Small intestine (tissue), 7 donors: ENCODE measurements around the gene INTS2. TPM values are rescaled to one million over a fixed set of nuclear protein-coding genes. Genes with fewer than 3 reads are reported as not detected.

Experiments used
- DNase-seq, 2 donors: peaks; one replicate each; pipeline versions ENCODE4 v3.0.0 to v3.0.0-alpha.2; 2013
- FAIRE-seq: peaks from 2 replicates; lab custom pipeline; 2012; peaks lifted over from hg19 to GRCh38; lab: Jason Lieb, UNC
- H3K27ac ChIP-seq, 3 donors: one replicate each; pipeline ENCODE4 v1.5.1; 2013; ENCODE audit warnings: low read length in 2 of 3, mild to moderate bottlenecking in 2 of 3, control low read depth in 1 of 3, inconsistent platforms in 1 of 3, low read depth in 1 of 3, moderate library complexity in 1 of 3
- H3K27me3 ChIP-seq, 3 donors: one replicate each; pipeline ENCODE4 v1.6.1; 2013; ENCODE audit warnings: low read length in 3 of 3, inconsistent platforms in 1 of 3; ENCODE audit not compliant: control insufficient read depth in 3 of 3, insufficient read depth in 3 of 3
- H3K36me3 ChIP-seq, 3 donors: one replicate each; pipeline ENCODE4 v1.6.1; 2013; ENCODE audit warnings: low read length in 3 of 3, inconsistent platforms in 1 of 3, low read depth in 1 of 3, mild to moderate bottlenecking in 1 of 3, moderate library complexity in 1 of 3; ENCODE audit not compliant: control insufficient read depth in 3 of 3, insufficient read depth in 2 of 3
- H3K4me1 ChIP-seq, 3 donors: one replicate each; pipeline ENCODE4 v1.6.1; 2013; ENCODE audit warnings: low read length in 2 of 3, inconsistent platforms in 1 of 3, low read depth in 1 of 3, mild to moderate bottlenecking in 1 of 3, moderate library complexity in 1 of 3; ENCODE audit not compliant: control insufficient read depth in 3 of 3, insufficient read depth in 2 of 3
- H3K4me3 ChIP-seq, 3 donors: one replicate each; pipeline ENCODE4 v1.5.1; 2013; ENCODE audit warnings: low read length in 3 of 3, control low read depth in 1 of 3, inconsistent platforms in 1 of 3, low read depth in 1 of 3, mild to moderate bottlenecking in 1 of 3, moderate library complexity in 1 of 3
- H3K9me3 ChIP-seq, 2 donors: one replicate each; pipeline ENCODE4 v1.6.1; 2013; ENCODE audit warnings: low read depth in 1 of 2, low read length in 1 of 2; ENCODE audit not compliant: control insufficient read depth in 2 of 2, insufficient read depth in 1 of 2
- WGBS, 3 donors: extraction: QIAGEN DNeasy Blood & Tissue Kit; methylation state at CpG; one replicate each; pipeline ENCODE4 v1.1.7; 2013; 5-methylcytosine and 5-hydroxymethylcytosine counted together
- polyA plus RNA-seq, 4 donors: library from polyadenylated mRNA; stranded (reverse) in 3 of 4; unstranded in 1 of 4; fragments of 200-250 nt in 3 of 4; fragments of 120-200 nt in 1 of 4; gene quantifications; one replicate each; pipeline versions ENCODE4 v1.2.1 to v1.2.3, GENCODE V29; 2013
- donor health status: healthy with polysubstance abuse.
- donor health status: control.
- donor health status: control.
- donor health status: Bipolar disorder and iron deficiency.
- donor health status: healthy.

INTS2 gene
- polyA plus RNA-seq, 4 donors = 0.81 to 7.7 (median 2.6) TPM

GRCh38 chr17:61856035-61856434 is 71.7 kb downstream of the INTS2 start:
- Histone ChIP-seq H3K4me3 (no peak overlapping the region), H3K4me1 (no peaks in the 10 kb centered on the region), H3K27ac (no peak overlapping the region), H3K36me3 (peaks cover 0 to 9% (median 0%) of the 10 kb centered on the region in 3 donors), H3K27me3 (no peaks in the 10 kb centered on the region), H3K9me3 (no peaks in the 10 kb centered on the region)
- WGBS, 3 donors = 97 to 100% (median 99%) methylated on average over 1 of the region's 1 CpG
- no peak for DNase-seq
- FAIRE-seq = no peak

- 97 to 99% (median 98%) methylated on average over 2 of the region's 2 CpGs for WGBS, 3 donors
- DNase-seq (no peak), FAIRE-seq (no peak)
- Histone ChIP-seq H3K36me3 (peaks cover 0 to 11% (median 0%) of the 10 kb centered on the region in 3 donors), H3K4me1 (no peaks in the 10 kb centered on the region), H3K27ac (no peak overlapping the region), H3K4me3 (no peak overlapping the region), H3K27me3 (no peaks in the 10 kb centered on the region), H3K9me3 (no peaks in the 10 kb centered on the region)
These were observed 74.9 kb downstream of the INTS2 start for GRCh38 chr17:61852857-61853256.

GRCh38 chr17:61849674-61850073 is 78.1 kb downstream of the INTS2 start:
- no peaks in the 10 kb centered on the region for H3K27me3 ChIP-seq
- no peaks in the 10 kb centered on the region for H3K4me1 ChIP-seq
- no peak overlapping the region for H3K27ac ChIP-seq
- peaks cover 0 to 15% (median 0%) of the 10 kb centered on the region in 3 donors for H3K36me3 ChIP-seq
- DNase-seq (no peak), FAIRE-seq (no peak)
- H3K9me3 ChIP-seq = no peaks in the 10 kb centered on the region
- no peak overlapping the region for H3K4me3 ChIP-seq

- no peak for FAIRE-seq
- no peaks in the 10 kb centered on the region for H3K4me1 ChIP-seq
- no peak overlapping the region for H3K4me3 ChIP-seq
- H3K27ac ChIP-seq = no peak overlapping the region
- H3K27me3 ChIP-seq = no peaks in the 10 kb centered on the region
- DNase-seq = no peak
- peaks cover 0 to 11% (median 0%) of the 10 kb centered on the region in 3 donors for H3K36me3 ChIP-seq
- WGBS, 3 donors = 14 to 62% (median 43%) methylated on average over 2 of the region's 2 CpGs
- no peaks in the 10 kb centered on the region for H3K9me3 ChIP-seq
These were observed 78.9 kb downstream of the INTS2 start for GRCh38 chr17:61848896-61849295.

- Histone ChIP-seq H3K27ac (no peak overlapping the region), H3K36me3 (peaks cover 0 to 11% (median 0%) of the 10 kb centered on the region in 3 donors), H3K27me3 (no peaks in the 10 kb centered on the region), H3K4me3 (no peak overlapping the region), H3K4me1 (no peaks in the 10 kb centered on the region), H3K9me3 (no peaks in the 10 kb centered on the region)
- FAIRE-seq (no peak), DNase-seq (no peak)
- 94 to 98% (median 96%) methylated on average over 2 of the region's 2 CpGs for WGBS, 3 donors
These were observed 79.5 kb downstream of the INTS2 start for GRCh38 chr17:61848247-61848646.

GRCh38 chr17:61847659-61848058 is 80.1 kb downstream of the INTS2 start:
- FAIRE-seq (no peak), DNase-seq (no peak)
- Histone ChIP-seq H3K27ac (no peak overlapping the region), H3K4me3 (no peak overlapping the region), H3K4me1 (no peaks in the 10 kb centered on the region), H3K9me3 (no peaks in the 10 kb centered on the region), H3K27me3 (no peaks in the 10 kb centered on the region), H3K36me3 (peaks cover 0 to 11% (median 0%) of the 10 kb centered on the region in 3 donors)
- WGBS, 3 donors = 95 to 98% (median 96%) methylated on average over 3 of the region's 3 CpGs

GRCh38 chr17:61846761-61847375 is 80.9 kb downstream of the INTS2 start:
- FAIRE-seq = no peak
- no peak for DNase-seq
- no peaks in the 10 kb centered on the region for H3K4me1 ChIP-seq
- H3K27ac ChIP-seq = no peak overlapping the region
- 91 to 96% (median 93%) methylated on average over 3 of the region's 3 CpGs for WGBS, 3 donors
- no peaks in the 10 kb centered on the region for H3K27me3 ChIP-seq
- no peak overlapping the region for H3K4me3 ChIP-seq
- H3K36me3 ChIP-seq = peaks cover 0 to 9% (median 0%) of the 10 kb centered on the region in 3 donors
- H3K9me3 ChIP-seq = no peaks in the 10 kb centered on the region

- no peaks in the 10 kb centered on the region for H3K9me3 ChIP-seq
- peaks cover 0 to 9% (median 0%) of the 10 kb centered on the region in 3 donors for H3K36me3 ChIP-seq
- H3K4me3 ChIP-seq = no peak overlapping the region
- no peaks in the 10 kb centered on the region for H3K4me1 ChIP-seq
- FAIRE-seq (no peak), DNase-seq (no peak)
- no peak overlapping the region for H3K27ac ChIP-seq
- 97 to 98% (median 97%) methylated on average over 8 of the region's 8 CpGs for WGBS, 3 donors
- H3K27me3 ChIP-seq = no peaks in the 10 kb centered on the region
These were observed 81.7 kb downstream of the INTS2 start for GRCh38 chr17:61846088-61846487.

- 96 to 100% (median 100%) methylated on average over 1 of the region's 1 CpG for WGBS, 3 donors
- no peaks in the 10 kb centered on the region for H3K4me1 ChIP-seq
These were observed 84.3 kb downstream of the INTS2 start for GRCh38 chr17:61843435-61843834.

More at GRCh38 chr17:61843435-61843834, 84.3 kb downstream of the INTS2 start:
- no peak overlapping the region for H3K4me3 ChIP-seq
- FAIRE-seq = no peak
- no peak overlapping the region for H3K27ac ChIP-seq
- no peaks in the 10 kb centered on the region for H3K27me3 ChIP-seq
- DNase-seq = no peak
- peaks cover 0 to 7% (median 0%) of the 10 kb centered on the region in 3 donors for H3K36me3 ChIP-seq
- no peaks in the 10 kb centered on the region for H3K9me3 ChIP-seq
